ENCODE results near the gene PCNA.
A peak's percentile ranks its signal among the peaks of the same experiment; 100 is the strongest.

Gene PCNA

DNA sequence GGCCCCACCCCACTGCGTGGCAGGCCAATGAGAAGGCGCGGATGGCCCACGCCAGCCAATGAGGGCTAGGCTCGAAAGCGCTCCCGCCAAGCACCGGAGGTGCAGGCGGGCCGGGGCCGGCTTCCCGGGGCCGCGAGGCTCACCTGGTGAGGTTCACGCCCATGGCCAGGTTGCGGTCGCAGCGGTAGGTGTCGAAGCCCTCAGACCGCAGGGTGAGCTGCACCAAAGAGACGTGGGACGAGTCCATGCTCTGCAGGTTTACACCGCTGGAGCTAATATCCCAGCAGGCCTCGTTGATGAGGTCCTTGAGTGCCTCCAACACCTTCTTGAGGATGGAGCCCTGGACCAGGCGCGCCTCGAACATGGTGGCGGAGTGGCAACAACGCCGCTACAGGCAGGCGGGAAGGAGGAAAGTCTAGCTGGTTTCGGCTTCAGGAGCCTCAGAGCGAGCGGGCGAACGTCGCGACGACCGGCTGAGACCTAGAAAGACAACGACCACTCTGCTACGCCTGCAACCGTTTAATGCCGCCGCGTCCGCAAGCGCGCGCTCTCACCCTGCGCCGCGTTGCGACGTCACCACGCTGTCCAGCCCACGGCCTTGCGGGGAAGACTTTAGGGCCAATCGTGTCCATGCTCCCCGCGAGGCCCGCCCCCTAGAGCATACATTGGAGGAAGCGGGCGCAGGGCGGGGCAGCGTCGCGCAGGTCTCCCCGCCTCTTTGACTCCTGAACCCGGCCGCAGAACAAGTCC, at the start of gene PCNA:
Gene PCNA (minus strand): TSS at position 524 of the 750 bp plus-strand sequence. CDS start 160 bp downstream, at position 364.
- FAIRE-seq (peak; percentile 98), DNase-seq (ENCODE audit: low spot score) (peak; percentile 98)

DNA sequence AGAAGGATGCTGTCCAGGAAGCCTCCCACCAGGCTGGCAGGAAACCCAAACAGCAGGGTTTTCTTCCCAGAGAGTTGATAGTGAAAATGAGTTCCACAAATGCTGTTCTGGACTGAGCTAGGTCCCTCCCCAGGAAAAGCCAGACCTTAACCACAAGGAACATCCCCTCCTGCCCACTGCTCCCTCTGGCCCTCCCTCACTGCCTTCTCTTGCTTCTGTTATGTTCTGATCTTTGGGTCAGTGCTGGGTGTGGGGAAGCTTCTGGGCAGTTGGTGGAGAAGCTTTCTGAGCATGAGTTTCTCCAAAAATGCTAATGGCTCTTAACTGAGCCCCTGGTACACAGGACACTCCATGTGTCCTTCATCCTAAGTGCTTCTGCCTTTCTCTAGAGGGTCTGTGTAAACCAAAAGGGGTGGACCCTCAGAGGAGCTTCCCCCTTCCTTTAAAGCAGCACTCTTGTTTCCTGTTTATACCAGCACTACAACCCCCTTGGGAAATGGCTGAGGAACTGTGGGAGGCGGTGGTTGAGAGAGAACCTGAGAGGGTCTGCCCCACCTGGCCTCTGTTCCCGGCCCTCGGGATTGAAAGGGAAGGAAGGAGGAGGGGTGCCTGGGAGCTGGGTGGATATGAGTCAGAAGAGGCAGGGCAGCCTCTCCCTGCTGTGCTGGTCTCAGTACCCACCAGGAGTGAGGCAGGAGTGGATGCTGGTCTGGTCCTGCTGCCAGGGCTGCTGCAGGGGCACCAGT, 49.1 kb upstream of the PCNA start:
- FAIRE-seq (no peak), DNase-seq (ENCODE audit: low spot score) (peak; percentile 78)

DNA sequence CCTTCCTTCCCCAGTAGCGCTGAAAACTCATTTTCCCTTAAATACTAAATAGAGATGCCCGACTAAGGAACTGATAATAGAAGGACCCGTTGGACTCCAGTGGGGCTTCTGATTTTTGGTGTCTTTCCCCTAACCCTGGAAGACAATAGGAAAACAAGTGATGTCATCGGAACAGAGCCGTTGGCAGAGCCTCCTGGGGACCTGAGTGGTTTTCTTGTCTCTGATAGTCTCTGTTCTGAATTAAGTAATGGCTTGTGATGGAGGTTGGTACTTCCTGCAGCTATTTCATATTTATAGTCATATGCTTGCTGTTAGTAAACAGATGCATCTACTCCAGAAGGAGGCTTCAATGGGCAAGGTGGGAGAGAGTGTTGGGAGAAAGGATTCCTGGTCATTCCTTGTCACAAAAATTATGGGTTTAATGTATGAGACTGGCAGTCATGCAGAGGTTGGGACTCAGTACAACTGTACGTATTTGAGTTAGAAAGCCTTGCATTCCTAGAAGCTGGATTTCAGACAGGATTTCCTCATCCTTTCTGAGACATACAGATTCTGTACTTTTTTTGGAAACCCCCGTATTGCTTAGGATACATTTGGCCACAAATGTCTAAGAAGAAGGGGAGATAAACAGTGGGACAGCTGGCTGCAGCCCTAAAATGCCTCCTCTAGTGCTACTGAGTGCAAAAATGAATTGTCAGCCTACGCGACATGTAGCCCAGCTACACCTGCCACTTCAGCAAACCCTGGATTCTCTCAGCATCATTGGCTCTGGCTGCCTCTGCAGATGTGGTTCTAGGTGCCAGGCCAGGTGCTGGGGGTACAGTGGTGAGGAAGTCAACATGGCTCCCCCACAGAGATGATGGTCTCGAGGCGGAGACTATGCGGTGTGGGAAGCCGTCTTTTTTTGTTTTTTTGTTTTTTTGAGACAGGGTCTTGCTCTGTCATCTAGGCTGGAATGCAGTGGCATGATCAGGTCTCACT, 45.2 kb upstream of the PCNA start:
- DNase-seq (ENCODE audit: low spot score) = no peak
- no peak for FAIRE-seq

GRCh38 chr20:5161536-5162164, 41.9 kb upstream of the PCNA start:
- no peak for DNase-seq (ENCODE audit: low spot score)
- FAIRE-seq = no peak

DNA sequence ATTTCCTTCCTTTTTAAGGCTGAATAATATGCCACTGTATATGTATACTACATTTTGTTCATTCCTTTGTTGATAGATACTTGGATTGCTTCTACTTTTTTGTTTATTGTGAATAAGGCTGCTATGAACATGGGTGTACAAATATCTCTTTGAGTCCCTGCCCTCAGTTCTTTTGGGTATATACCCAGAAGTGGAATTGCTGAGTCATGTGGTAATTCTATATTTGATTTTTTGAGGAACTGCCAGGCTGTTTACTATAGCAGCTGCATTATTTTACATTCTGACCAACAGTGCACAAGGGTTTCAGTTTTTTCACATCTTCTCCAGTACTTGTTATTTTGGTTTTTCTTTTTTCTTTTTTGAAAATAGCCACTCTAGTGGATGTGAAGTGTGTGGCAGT, 41.1 kb upstream of the PCNA start:
- DNase-seq (ENCODE audit: low spot score) = no peak
- no peak for FAIRE-seq

DNA sequence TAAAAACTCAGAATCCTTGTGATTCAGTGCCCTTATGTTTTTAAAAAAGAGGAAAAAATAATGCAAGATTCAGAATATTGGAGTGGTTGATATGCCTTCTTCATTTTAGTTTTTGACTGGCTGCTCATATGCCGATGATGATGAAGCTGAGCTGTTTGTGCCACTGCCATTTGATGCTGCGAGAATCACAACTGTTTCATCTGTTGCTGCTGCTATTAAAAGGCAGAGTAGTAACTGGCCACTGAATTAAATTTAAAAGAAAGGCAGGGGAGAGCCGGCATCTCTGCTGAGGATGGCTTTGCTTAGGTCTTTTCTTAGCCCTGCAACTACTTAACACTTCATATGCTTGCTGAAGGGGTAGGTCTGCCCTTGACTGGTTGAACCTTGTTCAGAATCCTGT, 40.2 kb upstream of the PCNA start:
- DNase-seq (ENCODE audit: low spot score) (no peak), FAIRE-seq (no peak)

- FAIRE-seq = peak; percentile 59
Measured at GRCh38 chr20:5156675-5157448, 37.1 kb upstream of the PCNA start.

GRCh38 chr20:5155404-5155803, 35.6 kb upstream of the PCNA start:
- FAIRE-seq (no peak), DNase-seq (ENCODE audit: low spot score) (no peak)

More at GRCh38 chr20:5156675-5157448, 37.1 kb upstream of the PCNA start:
- no peak for DNase-seq (ENCODE audit: low spot score)

- no peak for DNase-seq (ENCODE audit: low spot score)
- FAIRE-seq = no peak
Measured at GRCh38 chr20:5154543-5154925, 34.8 kb upstream of the PCNA start.

GRCh38 chr20:5153612-5154542, 34.1 kb upstream of the PCNA start:
- FAIRE-seq (no peak), DNase-seq (ENCODE audit: low spot score) (no peak)

DNA sequence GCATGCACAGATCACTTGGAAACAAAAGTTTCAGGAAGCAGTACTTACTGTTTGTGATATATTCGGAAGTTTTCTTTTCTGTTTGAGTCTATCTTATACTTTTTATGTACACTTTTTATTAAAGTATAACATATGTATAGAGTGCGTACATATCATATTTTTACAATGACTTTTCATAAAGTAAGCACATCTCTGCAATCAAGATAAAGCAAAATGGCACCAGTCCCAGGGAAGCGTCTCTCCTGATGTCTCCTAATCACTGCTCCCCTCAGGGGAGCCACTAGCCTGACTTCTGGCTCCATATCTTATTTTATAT, 33.4 kb upstream of the PCNA start:
- no peak for DNase-seq (ENCODE audit: low spot score)
- FAIRE-seq = no peak

DNA sequence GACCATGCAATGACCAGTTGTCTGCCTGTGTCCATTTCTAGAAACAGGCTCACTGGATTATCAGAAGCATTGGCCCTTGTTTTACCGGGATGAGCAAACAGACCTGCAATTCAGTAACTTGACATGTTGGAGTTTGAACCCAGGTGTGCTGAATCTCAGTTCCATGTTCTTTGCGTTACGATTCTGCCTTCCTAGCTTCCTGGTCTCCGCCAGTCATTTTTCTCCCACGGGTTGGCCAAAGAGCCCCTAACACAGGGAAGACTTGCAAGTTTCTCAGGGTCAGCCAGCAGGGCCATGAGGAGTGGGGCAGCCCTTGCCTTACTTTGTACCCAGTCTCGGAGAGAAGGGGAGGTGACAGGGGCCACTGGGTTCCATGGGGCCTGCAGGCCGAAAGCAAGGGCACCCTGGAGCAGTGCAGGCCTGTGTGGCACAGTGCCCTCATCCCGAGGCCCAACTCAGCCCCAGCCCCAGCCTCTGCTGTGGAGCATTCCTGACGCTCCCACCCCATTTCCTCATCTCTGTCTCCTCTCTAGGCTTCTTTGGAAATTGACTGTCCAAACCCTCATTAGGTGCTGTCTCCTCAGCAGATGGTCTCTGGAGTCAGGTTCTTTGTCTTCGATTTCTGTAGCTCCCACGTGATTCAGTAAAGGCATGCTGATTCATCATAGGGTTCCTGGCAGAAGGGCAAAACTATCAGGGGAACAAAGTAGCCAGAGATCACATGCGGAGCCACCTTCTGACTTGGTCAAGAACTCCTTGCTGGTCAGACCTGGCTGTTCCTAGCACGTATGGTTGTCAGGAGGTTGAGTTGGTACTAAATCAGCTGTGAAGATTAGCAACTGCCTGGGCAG, 30.7 kb upstream of the PCNA start:
- FAIRE-seq = no peak
- no peak for DNase-seq (ENCODE audit: low spot score)

DNA sequence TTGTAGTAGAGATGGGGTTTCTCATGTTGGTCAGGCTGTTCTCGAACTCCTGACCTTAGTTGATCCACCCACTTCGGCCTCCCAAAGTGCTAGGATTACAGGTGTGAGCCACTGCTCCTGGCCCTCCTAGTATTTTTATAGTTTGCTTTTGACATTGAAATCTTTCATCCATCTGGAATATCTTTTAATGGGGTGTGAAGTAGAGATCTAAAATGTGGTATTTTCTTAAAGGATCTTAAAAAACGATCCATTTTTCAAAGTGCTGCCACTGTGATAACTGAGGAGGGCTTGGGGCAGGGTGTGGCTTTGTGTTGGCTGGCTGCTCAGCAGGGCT, 30.1 kb upstream of the PCNA start:
- DNase-seq (ENCODE audit: low spot score) (no peak), FAIRE-seq (no peak)

GRCh38 chr20:5148581-5148980, 28.8 kb upstream of the PCNA start:
- FAIRE-seq (no peak), DNase-seq (ENCODE audit: low spot score) (no peak)

DNA sequence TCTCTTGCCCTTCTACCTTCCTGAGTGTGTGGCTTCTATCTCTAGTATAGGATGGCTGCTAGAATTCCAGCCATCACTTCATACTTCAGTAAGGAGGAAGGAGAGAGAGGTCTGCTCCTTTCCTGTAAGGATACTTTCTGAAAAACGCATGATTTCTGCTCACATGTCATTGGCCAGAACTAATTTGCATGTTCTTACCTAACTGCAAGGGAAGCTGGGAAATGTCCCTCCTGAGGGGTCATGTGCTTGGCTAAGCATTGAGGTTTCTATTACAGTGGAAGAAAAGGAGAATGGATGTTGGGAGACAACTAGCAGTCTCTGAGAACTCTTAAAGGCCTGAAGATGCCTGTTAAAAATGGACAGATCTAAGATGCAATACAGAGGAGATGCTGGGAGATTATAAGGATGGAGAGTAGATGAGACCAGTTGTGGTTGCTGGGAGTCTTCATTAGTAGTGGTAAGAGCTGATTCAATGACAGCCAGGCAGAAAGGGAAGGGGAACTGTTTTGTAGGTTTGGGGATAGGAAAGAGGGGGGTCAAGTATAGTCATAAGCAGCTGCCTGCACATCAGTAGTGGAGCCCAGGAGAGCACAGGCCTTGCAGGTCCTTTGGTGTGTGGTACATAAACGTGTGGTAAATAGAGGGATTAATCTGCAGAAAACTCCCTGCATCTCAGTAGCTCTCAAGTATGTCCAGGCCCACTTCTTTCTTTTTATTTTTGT, 27.3 kb upstream of the PCNA start:
- DNase-seq (ENCODE audit: low spot score) (no peak), FAIRE-seq (no peak)

DNA sequence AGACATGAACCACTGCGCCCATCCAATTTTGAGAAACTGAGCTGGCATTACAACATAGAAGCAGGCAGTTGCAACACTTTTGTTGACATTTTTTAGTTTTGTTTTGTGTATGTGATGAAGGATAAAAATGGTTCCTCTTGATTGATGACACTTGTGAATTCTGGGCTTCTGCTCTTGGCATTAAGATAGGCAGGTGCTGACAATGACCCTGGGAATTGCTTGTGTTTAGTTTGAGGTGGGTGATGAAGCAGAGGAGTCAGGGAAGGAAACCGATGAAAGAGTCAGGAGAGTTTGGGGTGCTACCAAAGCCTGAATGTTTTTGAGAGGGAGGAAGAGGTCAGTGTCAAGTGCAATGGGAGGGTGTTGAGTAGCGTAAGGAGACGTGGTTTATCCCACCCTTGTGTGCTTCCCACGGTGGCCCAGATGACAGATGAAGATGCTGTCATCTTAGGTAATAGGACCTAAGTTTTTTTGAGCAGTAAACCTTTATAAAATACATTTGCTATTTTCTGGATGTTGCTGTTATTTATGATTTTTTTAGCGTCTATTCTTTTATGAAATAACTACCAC, 26.4 kb upstream of the PCNA start:
- FAIRE-seq = no peak
- DNase-seq (ENCODE audit: low spot score) = no peak

- DNase-seq (ENCODE audit: low spot score) (no peak), FAIRE-seq (no peak)
Measured at GRCh38 chr20:5145365-5146098, 25.8 kb upstream of the PCNA start.

Data from urothelium cell line (cell line).